Neural cell (in vitro differentiated cells): ENCODE results near the gene PLCB1.

ENCODE experiments used
- CTCF ChIP-seq: fragments of 450-650 bp; IDR thresholded peaks from 2 replicates; pipeline ENCODE4 v1.5.1; 2014; ENCODE audit warnings: antibody characterized with exemption, mild to moderate bottlenecking, moderate library complexity; ENCODE audit not compliant: poor library complexity, severe bottlenecking
- EP300 ChIP-seq: fragments of 450-650 bp; conservative IDR thresholded peaks from 2 replicates; pipeline ENCODE4 v1.6.1; 2014; ENCODE audit warnings: antibody characterized with exemption, mild to moderate bottlenecking, moderate library complexity; ENCODE audit not compliant: poor library complexity, severe bottlenecking
- EZH2 ChIP-seq: fragments of 200-600, 300-800 bp; shearing (Covaris generic), sonication (generic); IDR thresholded peaks from 2 replicates; pipeline ENCODE4 v1.6.1; 2014; ENCODE audit warnings: antibody characterized with exemption, low read length, borderline replicate concordance, mild to moderate bottlenecking; ENCODE audit not compliant: insufficient read depth, poor library complexity, severe bottlenecking
- MXI1 ChIP-seq: fragments of 450-650 bp; conservative IDR thresholded peaks from 2 replicates; pipeline ENCODE4 v1.6.1; 2014; ENCODE audit warnings: antibody characterized with exemption, mild to moderate bottlenecking; ENCODE audit not compliant: poor library complexity, severe bottlenecking
- POLR2AphosphoS5 ChIP-seq: IDR thresholded peaks from 2 replicates; pipeline ENCODE4 v1.6.1; 2012

DNA sequence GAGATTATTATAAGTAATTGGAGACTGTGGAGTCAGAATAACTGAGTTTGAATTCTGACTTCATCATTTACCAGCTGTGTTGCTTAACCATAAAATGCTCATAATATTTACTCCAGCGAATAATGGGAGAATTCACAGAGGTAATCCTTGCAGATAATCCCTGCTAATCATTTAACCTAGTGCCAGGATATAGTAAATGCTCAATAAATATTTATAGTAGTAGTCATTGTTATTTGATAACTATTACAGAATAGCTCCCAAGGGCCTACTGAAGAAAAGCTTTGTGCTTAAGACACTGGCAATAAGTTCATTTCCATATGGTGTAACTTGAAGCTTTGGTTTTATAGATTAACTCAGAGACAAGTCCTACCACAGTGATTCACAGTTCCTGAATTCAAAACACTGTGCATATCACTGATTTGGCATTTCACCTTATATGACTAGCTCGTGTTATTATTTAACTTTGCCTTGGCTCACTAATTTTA lies 728.0 kb downstream of the PLCB1 start:
- TF ChIP-seq CTCF (no peak), EZH2 (no peak), EP300 (no peak), POLR2AphosphoS5 (no peak), MXI1 (no peak)
